ENCODE data around the gene RCVRN.

Gene RCVRN

GRCh38 chr17:9935408-9935807 lies 30.3 kb upstream of the RCVRN start:
- in situ Hi-C loops (cut with MboI; ENCODE audit: low sequenced_read_pairs, unreplicated experiment) = no loop called here
- no peak for DNase-seq (ENCODE audit: low spot score)
- TF ChIP-seq CTCF (IDR thresholded peaks at IDR 0.05; ENCODE audit: borderline replicate concordance, control extremely low read depth, extremely low read depth, insufficient read depth, missing control alignments) = no peak

GRCh38 chr17:9934331-9934730 lies 29.3 kb upstream of the RCVRN start:
- in situ Hi-C loops (cut with MboI; ENCODE audit: low sequenced_read_pairs, unreplicated experiment) = no loop called here
- no peak for TF ChIP-seq CTCF (IDR thresholded peaks at IDR 0.05; ENCODE audit: borderline replicate concordance, control extremely low read depth, extremely low read depth, insufficient read depth, missing control alignments)
- no peak for DNase-seq (ENCODE audit: low spot score)

- in situ Hi-C loops (cut with MboI; ENCODE audit: low sequenced_read_pairs, unreplicated experiment) = no loop called here
- no peak for TF ChIP-seq CTCF (IDR thresholded peaks at IDR 0.05; ENCODE audit: borderline replicate concordance, control extremely low read depth, extremely low read depth, insufficient read depth, missing control alignments)
- DNase-seq (ENCODE audit: low spot score) = no peak
Measured at GRCh38 chr17:9932491-9932890, 27.4 kb upstream of the RCVRN start.

DNA sequence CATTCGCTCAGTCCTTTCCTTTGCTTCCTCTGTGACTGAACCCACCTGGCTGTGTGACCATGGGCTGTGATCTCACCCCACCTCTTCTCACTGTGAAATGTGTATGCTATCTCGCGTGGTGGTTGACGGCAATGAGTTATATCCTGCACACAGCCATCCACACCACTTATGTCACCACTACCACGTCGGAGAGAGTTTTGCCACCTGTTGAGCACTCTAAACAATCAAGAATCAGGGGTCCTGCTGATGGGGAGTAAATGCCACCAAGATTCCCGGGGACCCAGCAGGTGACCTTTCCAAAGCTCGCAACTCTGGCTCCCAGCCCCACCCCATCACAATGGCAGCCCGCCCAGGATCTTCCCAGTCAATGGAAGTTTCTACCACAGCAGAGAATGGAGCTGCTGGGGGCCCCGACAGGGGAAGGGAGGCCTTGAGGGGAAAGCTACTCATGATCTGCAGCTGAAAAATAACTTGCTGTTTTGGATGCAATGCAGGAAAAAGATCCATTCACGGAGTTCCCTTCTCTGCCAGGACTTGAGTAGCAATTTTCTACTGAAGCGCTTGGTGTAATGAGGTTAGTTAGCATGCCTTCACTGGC lies 26.2 kb upstream of the RCVRN start:
- no peak for TF ChIP-seq CTCF (IDR thresholded peaks at IDR 0.05; ENCODE audit: borderline replicate concordance, control extremely low read depth, extremely low read depth, insufficient read depth, missing control alignments)
- in situ Hi-C loops (cut with MboI; ENCODE audit: low sequenced_read_pairs, unreplicated experiment) = no loop called here
- no peak for DNase-seq (ENCODE audit: low spot score)

- TF ChIP-seq CTCF (IDR thresholded peaks at IDR 0.05; ENCODE audit: borderline replicate concordance, control extremely low read depth, extremely low read depth, insufficient read depth, missing control alignments) = no peak
- no peak for DNase-seq (ENCODE audit: low spot score)
- in situ Hi-C loops (cut with MboI; ENCODE audit: low sequenced_read_pairs, unreplicated experiment) = no loop called here
Measured at GRCh38 chr17:9929871-9930270, 24.8 kb upstream of the RCVRN start.

DNA sequence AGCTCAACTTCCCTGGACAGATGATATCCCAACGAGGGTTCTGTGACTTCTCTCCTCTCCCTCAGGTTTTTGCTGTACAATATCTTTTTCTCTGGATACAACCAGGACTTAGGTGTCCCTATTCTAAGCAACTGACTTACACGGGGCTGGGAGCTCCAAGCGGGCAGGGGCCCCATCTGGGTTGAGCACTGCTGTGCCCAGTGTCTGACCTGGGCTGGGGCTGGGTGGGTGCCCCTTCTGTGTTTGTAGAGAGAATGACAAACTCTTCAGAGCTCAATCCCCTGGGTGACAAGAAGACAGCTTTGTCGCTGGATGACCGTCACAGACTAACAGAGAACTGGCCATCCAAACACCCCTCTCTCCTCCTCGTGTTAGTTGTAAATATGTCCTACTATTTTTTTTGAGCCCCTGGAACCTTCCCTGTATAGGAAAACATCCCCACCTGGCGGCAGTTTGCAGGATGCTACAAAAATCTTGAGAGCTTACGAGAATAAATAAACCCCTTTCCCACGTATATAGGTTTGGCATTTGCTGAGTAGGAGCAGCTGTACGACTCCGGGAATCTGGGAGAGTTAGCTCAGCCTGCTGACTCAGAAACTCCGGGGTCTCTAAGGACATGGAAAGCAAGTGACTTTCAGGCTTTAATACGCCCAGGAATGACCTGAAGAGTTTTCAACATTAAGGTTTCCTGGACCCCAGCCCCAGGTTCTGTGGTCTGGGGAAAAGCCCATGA lies 23.7 kb upstream of the RCVRN start:
- in situ Hi-C loops (cut with MboI; ENCODE audit: low sequenced_read_pairs, unreplicated experiment) = no loop called here
- DNase-seq (ENCODE audit: low spot score) = no peak
- TF ChIP-seq CTCF (IDR thresholded peaks at IDR 0.05; ENCODE audit: borderline replicate concordance, control extremely low read depth, extremely low read depth, insufficient read depth, missing control alignments) = no peak

Measured in GM13976 (cell line).